Measurements from ENCODE around the gene AKAIN1.

AKAIN1 gene

GRCh38 chr18:5097116-5097703 is 99.8 kb downstream of the AKAIN1 start:
- DNase-seq (ENCODE audit: extremely low read depth in 1 of 2, low read depth in 1 of 2): no peak

GRCh38 chr18:5095239-5095638 is 101.8 kb downstream of the AKAIN1 start:
- no peak for DNase-seq (ENCODE audit: extremely low read depth in 1 of 2, low read depth in 1 of 2)

GRCh38 chr18:5093902-5094301 is 103.2 kb downstream of the AKAIN1 start:
- no peak for DNase-seq (ENCODE audit: extremely low read depth in 1 of 2, low read depth in 1 of 2)

Measured in stimulated activated CD8-positive, alpha-beta memory T cell treated with anti-CD3 and anti-CD28 coated beads, Interleukin-7, amount 100 ng/mL, for 48 hours (primary cell).